Measurements from ENCODE around the gene VEGFA. TPM values are rescaled to one million over a fixed set of nuclear protein-coding genes. Genes with fewer than 3 reads are reported as not detected.

Gene VEGFA
- total RNA-seq, 1 donor from 2014 or later, result 194 TPM

- intact Hi-C loops (cut with DNase I), result loop anchor here (5.0 to 10.0 kb wide), 2 partner anchors 137 to 284 kb away; no protein-coding TSS in a partner anchor
- Histone ChIP-seq H3K36me3 (peaks cover 0 to 48% of the 10 kb centered on the region in 2 donors), H3K27me3 (no peaks in the 10 kb centered on the region), H3K9me3 (no peaks in the 10 kb centered on the region), H3K4me1 (peaks cover 43% of the 10 kb centered on the region), H3K27ac (no peak overlapping the region), H3K4me3 (no peak overlapping the region)
- TF ChIP-seq POLR2A (IDR thresholded peaks at IDR 0.05) (no peak), CTCF (IDR thresholded peaks at IDR 0.05) (no peak), POLR2AphosphoS5 (IDR thresholded peaks at IDR 0.05; ENCODE audit: insufficient read depth in 1 of 2, low read depth in 1 of 2) (no peak)
- DNase-seq (ENCODE audit: extremely low spot score in 2 of 2), result no peak
Observed at GRCh38 chr6:43778131-43778855, 8.3 kb downstream of the VEGFA start.

GRCh38 chr6:43778976-43779851 is 9.2 kb downstream of the VEGFA start:
- DNase-seq (ENCODE audit: extremely low spot score in 2 of 2), result no peak
- peak overlapping the region; percentile 27 for H3K27ac ChIP-seq
- intact Hi-C loops (cut with DNase I), result loop anchor here (5.0 to 10.0 kb wide), 2 partner anchors 136 to 283 kb away; no protein-coding TSS in a partner anchor
- no peaks in the 10 kb centered on the region for H3K9me3 ChIP-seq
- peaks cover 0 to 54% of the 10 kb centered on the region in 2 donors for H3K36me3 ChIP-seq
- H3K4me3 ChIP-seq, result no peak overlapping the region
- no peaks in the 10 kb centered on the region for H3K27me3 ChIP-seq
- TF ChIP-seq POLR2AphosphoS5 (IDR thresholded peaks at IDR 0.05; ENCODE audit: insufficient read depth in 1 of 2, low read depth in 1 of 2) (no peak), CTCF (IDR thresholded peaks at IDR 0.05) (no peak), POLR2A (IDR thresholded peaks at IDR 0.05) (no peak)
- peaks cover 33% of the 10 kb centered on the region for H3K4me1 ChIP-seq

- intact Hi-C loops (cut with DNase I), result loop anchor here (5.0 to 10.0 kb wide), 2 partner anchors 135 to 282 kb away; no protein-coding TSS in a partner anchor
- Histone ChIP-seq H3K27me3 (no peaks in the 10 kb centered on the region), H3K27ac (peak overlapping the region; percentile 27), H3K36me3 (peaks cover 0 to 60% of the 10 kb centered on the region in 2 donors), H3K9me3 (no peaks in the 10 kb centered on the region), H3K4me3 (no peak overlapping the region), H3K4me1 (peaks cover 27% of the 10 kb centered on the region)
- DNase-seq (ENCODE audit: extremely low spot score in 2 of 2), result no peak
- TF ChIP-seq POLR2A (IDR thresholded peaks at IDR 0.05), result no peak
- no peak for TF ChIP-seq POLR2AphosphoS5 (IDR thresholded peaks at IDR 0.05; ENCODE audit: insufficient read depth in 1 of 2, low read depth in 1 of 2)
- no peak for TF ChIP-seq CTCF (IDR thresholded peaks at IDR 0.05)
Observed at GRCh38 chr6:43779852-43780236, 9.8 kb downstream of the VEGFA start.

- intact Hi-C loops (cut with DNase I), result no loop called here
- no peak for TF ChIP-seq POLR2A (IDR thresholded peaks at IDR 0.05)
- no peak for TF ChIP-seq CTCF (IDR thresholded peaks at IDR 0.05)
- TF ChIP-seq POLR2AphosphoS5 (IDR thresholded peaks at IDR 0.05; ENCODE audit: insufficient read depth in 1 of 2, low read depth in 1 of 2), result no peak
- no peaks in the 10 kb centered on the region for H3K9me3 ChIP-seq
- H3K27me3 ChIP-seq, result no peaks in the 10 kb centered on the region
- H3K4me1 ChIP-seq, result peaks cover 23% of the 10 kb centered on the region
- DNase-seq (ENCODE audit: extremely low spot score in 2 of 2), result no peak
- H3K4me3 ChIP-seq, result no peak overlapping the region
- H3K36me3 ChIP-seq, result peaks cover 0 to 64% of the 10 kb centered on the region in 2 donors
- H3K27ac ChIP-seq, result peak overlapping the region; percentile 27
Observed at GRCh38 chr6:43780293-43780692, 10.3 kb downstream of the VEGFA start.

Measured in vagina (tissue), 2 donors.